Right lobe of liver (tissue), 6 donors: ENCODE measurements around the gene ELN. TPM values are rescaled to one million over a fixed set of nuclear protein-coding genes. Genes with fewer than 3 reads are reported as not detected.
A peak's percentile ranks its signal among the peaks of the same experiment; 100 is the strongest.

Experiments
- ATAC-seq, 4 donors: fragments of 200-7000 bp; cut with Tn5 transposase; one replicate each; pipeline ENCODE4 v1.9.1; 2020; ENCODE audit warnings: mild to moderate bottlenecking in 4 of 4, moderate library complexity in 4 of 4
- DNase-seq, 3 donors: peaks; one replicate each; pipeline ENCODE4 v3.0.0-alpha.2; 2020
- H3K27ac ChIP-seq, 3 donors: fragments of 200-600 bp; one replicate each; pipeline ENCODE4 v1.8.0; 2022
- H3K27me3 ChIP-seq, 2 donors: fragments of 200-600 bp; one replicate each; pipeline ENCODE4 v1.8.0; 2022
- H3K36me3 ChIP-seq, 4 donors: fragments of 200-600 bp; sonication (generic) in 1 of 4; one replicate each; pipeline versions ENCODE4 v1.5.1 to v1.8.0; 2017 to 2022; ENCODE audit warnings: control low read depth in 1 of 4
- H3K4me1 ChIP-seq, 4 donors: fragments of 200-600 bp; sonication (generic) in 1 of 4; one replicate each; pipeline versions ENCODE4 v1.5.1 to v1.8.0; 2017 to 2022; ENCODE audit warnings: control low read depth in 1 of 4
- H3K4me3 ChIP-seq, 3 donors: fragments of 200-600 bp; one replicate each; pipeline ENCODE4 v1.8.0; 2022
- H3K9me3 ChIP-seq, 4 donors: fragments of 200-600 bp; sonication (generic) in 1 of 4; one replicate each; pipeline versions ENCODE4 v1.5.1 to v1.8.0; 2017 to 2022; ENCODE audit warnings: control low read depth in 1 of 4
- POLR2A ChIP-seq: fragments of 450-650 bp; IDR thresholded peaks from one replicate; pipeline ENCODE4 v1.6.1; 2017; ENCODE audit warnings: antibody characterized with exemption, mild to moderate bottlenecking
- WGBS: methylation state at CpG from one replicate; pipeline ENCODE4 v1.1.6; 2018; ENCODE audit warnings: low coverage, low lambda C conversion rate; ENCODE audit not compliant: insufficient coverage; ENCODE audit errors: missing lambda C conversion rate; 5-methylcytosine and 5-hydroxymethylcytosine counted together
- intact Hi-C, 2 donors: fragments of 100-400 bp; cut with DNase I; formaldehyde crosslinking; loops; one replicate each; pipeline versions ENCODE4 v1.11.2 to v1.14.1; 2022
- total RNA-seq, 6 experiments: library from RNA; depleted of rRNA in 2 of 6; stranded (reverse); fragments of >200 nt in 2 of 6; fragmentation: NEBNext Ultra II Directional in 3 of 6; extraction: Animal tissue kit (Norgen Biotek cat#: 25700) in 3 of 6; gene quantifications; one replicate each; pipeline versions ENCODE4 v1.1.0 to v1.2.4, GENCODE V29; 2016 to 2023
- TF ChIP-seq, protein P1 (sequence below), 4 donors: fragments of 200-600 bp in 3 of 4; fragments of 450-650 bp in 1 of 4; IDR thresholded peaks; one replicate each; pipeline versions ENCODE4 v1.5.1 to v1.8.0; 2016 to 2022; ENCODE audit warnings: antibody characterized with exemption in 4 of 4, mild to moderate bottlenecking in 2 of 4
- donor health status: DM: no; HTN: yes; CAD: no.
- donor health status: DM: no; HTN: no; CAD: no.
- donor health status: DM: no; HTN: no; CAD: no.
- donor health status: DM: no; HTN: yes; CAD: no.
- donor health status: DM: no; HTN: yes; CAD: no.

The ELN gene
- total RNA-seq, 6 experiments from 2014 or later, result 3.0 to 11.7 (median 5.3) TPM

- 27% methylated on average over 3 of the region's 12 CpGs for WGBS
- H3K36me3 ChIP-seq, result no peaks in the 10 kb centered on the region
- no peaks in the 10 kb centered on the region for H3K9me3 ChIP-seq
- peak in 1 of 4 donors; percentile 36 for ATAC-seq
- no peak overlapping the region for H3K4me3 ChIP-seq
- DNase-seq, result no peak
- no peak for TF ChIP-seq POLR2A
- TF ChIP-seq, protein P1, sequence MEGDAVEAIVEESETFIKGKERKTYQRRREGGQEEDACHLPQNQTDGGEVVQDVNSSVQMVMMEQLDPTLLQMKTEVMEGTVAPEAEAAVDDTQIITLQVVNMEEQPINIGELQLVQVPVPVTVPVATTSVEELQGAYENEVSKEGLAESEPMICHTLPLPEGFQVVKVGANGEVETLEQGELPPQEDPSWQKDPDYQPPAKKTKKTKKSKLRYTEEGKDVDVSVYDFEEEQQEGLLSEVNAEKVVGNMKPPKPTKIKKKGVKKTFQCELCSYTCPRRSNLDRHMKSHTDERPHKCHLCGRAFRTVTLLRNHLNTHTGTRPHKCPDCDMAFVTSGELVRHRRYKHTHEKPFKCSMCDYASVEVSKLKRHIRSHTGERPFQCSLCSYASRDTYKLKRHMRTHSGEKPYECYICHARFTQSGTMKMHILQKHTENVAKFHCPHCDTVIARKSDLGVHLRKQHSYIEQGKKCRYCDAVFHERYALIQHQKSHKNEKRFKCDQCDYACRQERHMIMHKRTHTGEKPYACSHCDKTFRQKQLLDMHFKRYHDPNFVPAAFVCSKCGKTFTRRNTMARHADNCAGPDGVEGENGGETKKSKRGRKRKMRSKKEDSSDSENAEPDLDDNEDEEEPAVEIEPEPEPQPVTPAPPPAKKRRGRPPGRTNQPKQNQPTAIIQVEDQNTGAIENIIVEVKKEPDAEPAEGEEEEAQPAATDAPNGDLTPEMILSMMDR (IDR thresholded peaks at IDR 0.05), result no peak
- intact Hi-C loops, result no loop called here
- peaks cover 0 to 8% (median 0%) of the 10 kb centered on the region in 4 donors for H3K4me1 ChIP-seq
- H3K27me3 ChIP-seq, result no peaks in the 10 kb centered on the region
- no peak overlapping the region for H3K27ac ChIP-seq
These were observed 4.9 kb upstream of the ELN start for GRCh38 chr7:74023092-74023536.

- no peak for ATAC-seq
- intact Hi-C loops, result no loop called here
- H3K27ac ChIP-seq, result no peak overlapping the region
- no peaks in the 10 kb centered on the region for H3K36me3 ChIP-seq
- no peaks in the 10 kb centered on the region for H3K9me3 ChIP-seq
- no peaks in the 10 kb centered on the region for H3K27me3 ChIP-seq
- TF ChIP-seq, protein P1 (IDR thresholded peaks at IDR 0.05), result no peak
- no peak for TF ChIP-seq POLR2A
- peaks cover 0 to 8% (median 0%) of the 10 kb centered on the region in 4 donors for H3K4me1 ChIP-seq
- 40% methylated on average over 1 of the region's 11 CpGs for WGBS
- DNase-seq, result no peak
- H3K4me3 ChIP-seq, result no peak overlapping the region
These were observed 4.2 kb upstream of the ELN start for GRCh38 chr7:74023786-74024185.

DNA sequence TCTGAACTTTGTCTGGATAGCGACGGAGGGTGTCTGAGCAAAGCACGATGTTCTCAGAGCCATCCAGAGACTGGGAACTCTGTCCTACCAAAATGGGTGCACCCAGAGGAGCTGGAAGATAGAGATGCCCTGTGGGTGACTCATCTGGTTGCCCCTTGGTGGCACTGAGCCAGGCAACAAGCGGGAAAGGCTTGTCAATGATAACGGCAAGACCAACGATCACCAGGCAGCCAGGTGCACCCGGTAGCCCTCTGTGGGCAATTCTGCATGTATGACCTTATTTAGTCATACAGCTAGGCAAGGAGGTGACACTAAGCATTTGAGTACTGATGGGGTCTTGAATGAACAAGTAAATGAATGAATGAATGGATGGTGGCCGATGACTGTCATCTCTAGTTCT is 2.8 kb upstream of the ELN start:
- intact Hi-C loops, result loop anchor here (5.0 kb wide), 1 partner anchor 158 kb away; no protein-coding TSS in a partner anchor
- Histone ChIP-seq H3K27me3 (no peaks in the 10 kb centered on the region), H3K4me1 (peaks cover 0 to 8% (median 0%) of the 10 kb centered on the region in 4 donors), H3K36me3 (no peaks in the 10 kb centered on the region), H3K4me3 (no peak overlapping the region), H3K9me3 (no peaks in the 10 kb centered on the region), H3K27ac (no peak overlapping the region)
- ATAC-seq (no peak), DNase-seq (no peak)
- 43% methylated on average over 7 of the region's 8 CpGs for WGBS
- TF ChIP-seq POLR2A, result no peak
- TF ChIP-seq, protein P1 (IDR thresholded peaks at IDR 0.05), result no peak

GRCh38 chr7:74025730-74026129 is 2.2 kb upstream of the ELN start:
- no peak for ATAC-seq
- TF ChIP-seq POLR2A, result no peak
- TF ChIP-seq, protein P1 (IDR thresholded peaks at IDR 0.05), result no peak
- peaks cover 0 to 8% (median under 1%) of the 10 kb centered on the region in 4 donors for H3K4me1 ChIP-seq
- no peaks in the 10 kb centered on the region for H3K9me3 ChIP-seq
- no peak for DNase-seq
- H3K27ac ChIP-seq, result no peak overlapping the region
- intact Hi-C loops, result loop anchor here (5.0 kb wide), 1 partner anchor 158 kb away; no protein-coding TSS in a partner anchor
- no peak overlapping the region for H3K4me3 ChIP-seq
- 45% methylated on average over 6 of the region's 8 CpGs for WGBS
- H3K27me3 ChIP-seq, result no peaks in the 10 kb centered on the region
- no peaks in the 10 kb centered on the region for H3K36me3 ChIP-seq
